Activated CD8-positive, alpha-beta memory T cell treated with anti-CD3 and anti-CD28 coated beads for 4 hours (primary cell): ENCODE results near the gene RNF126.
A peak's percentile ranks its signal among the peaks of the same experiment; 100 is the strongest.

Source experiments
- DNase-seq, 2 donors: peaks; one replicate each; pipeline ENCODE4 v3.0.0-alpha.2; 2020; ENCODE audit warnings: low read depth in 2 of 2

RNF126 gene

DNA sequence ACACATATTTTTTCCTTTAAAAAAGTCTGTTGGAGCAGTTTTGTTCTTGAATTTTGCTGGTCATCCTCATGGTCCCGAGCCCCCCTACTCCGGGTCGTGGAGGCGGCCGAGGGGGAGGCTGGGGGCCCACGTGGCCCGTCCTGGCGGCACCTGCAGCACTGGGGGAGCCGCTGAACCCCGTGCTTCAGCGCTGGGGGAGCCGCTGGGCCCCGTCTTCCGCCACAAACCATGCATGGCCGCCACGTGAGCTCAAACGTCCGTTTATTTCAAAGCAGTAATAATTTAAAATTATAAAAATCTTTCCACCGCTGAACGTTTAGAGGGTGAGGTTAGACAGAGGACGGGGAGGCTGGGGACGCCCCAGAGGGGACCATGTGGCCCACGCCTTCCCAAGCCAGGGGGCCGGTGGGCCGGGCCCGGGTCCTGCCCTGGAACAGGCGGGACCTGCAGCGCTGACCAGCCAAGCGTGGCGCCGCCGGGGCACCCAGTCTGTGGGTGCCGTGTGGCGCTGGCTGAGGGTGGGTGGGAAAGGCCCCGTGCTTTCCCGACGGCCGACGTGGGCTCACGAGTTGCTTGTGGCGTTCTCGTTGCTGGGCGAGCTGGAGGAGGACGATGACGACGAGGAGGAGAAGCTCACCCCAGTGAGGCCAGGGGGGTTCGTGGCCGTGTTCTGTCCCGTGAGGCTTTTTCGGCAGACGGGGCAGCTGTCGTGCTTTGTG lies 15.3 kb downstream of the RNF126 start:
- no peak for DNase-seq

- DNase-seq: no peak
Measured at GRCh38 chr19:646779-647565, 16.0 kb downstream of the RNF126 start.

DNA sequence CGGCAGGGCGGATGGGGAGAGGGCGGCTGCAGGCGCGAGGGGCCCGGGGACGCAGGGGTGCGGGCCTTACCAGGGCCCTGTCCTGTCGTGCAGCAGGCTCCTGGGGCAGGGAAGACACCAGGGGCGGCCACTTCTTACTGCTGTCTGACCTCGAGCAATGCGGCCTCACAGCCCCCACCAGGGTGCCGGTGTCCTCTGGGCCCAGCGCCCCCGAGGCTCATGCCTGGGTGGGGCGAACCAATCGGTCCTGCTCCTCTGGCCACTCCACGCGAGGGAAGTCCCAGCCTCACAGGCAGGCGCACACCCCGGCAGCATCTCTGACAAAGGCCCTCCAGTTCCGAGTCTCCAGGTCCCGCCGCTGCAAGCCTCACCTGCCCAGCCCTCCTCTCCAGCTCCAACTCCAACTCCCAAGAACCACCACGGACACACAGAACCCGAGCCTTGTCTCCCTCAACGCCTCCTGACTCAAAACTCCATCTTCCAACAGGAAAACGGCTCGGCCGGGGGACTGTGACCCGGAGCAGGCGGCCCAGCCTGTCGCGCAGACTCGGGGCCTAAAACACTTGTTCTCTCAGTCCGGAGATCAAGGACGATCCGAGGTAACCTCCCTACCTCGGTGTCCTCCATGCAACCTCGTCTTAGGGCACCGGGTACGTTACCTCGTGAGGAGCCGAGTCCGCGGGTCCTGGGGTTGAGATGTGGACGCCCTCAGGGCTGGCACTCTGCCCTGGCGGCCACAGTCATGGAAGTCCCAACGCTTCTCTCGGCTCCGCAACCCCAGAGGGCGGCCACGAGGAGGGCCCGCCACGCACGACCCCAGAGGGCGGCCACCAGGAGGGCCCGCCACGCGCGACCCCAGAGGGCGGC lies 16.9 kb downstream of the RNF126 start:
- DNase-seq: no peak

DNA sequence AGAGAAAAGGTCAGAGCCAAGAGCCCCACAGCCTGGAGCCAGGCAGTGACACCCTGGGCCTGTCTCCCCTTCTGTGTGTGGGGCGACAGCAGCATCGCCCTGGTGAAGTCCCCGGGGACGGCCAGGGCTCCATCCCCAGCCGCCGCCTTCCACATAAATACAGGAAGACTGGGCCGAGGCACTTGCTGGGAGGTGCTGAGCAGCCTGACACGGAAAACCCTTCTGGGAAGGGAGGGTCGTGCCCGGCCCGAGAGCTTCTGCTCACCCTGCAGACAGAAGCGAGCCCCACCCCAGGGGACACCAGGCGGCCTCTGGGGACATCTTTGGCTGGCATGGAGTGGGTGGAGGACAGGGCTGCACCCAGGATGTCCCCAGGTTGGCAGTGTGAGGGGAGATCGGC lies 18.2 kb downstream of the RNF126 start:
- no peak for DNase-seq

- DNase-seq: no peak
Measured at GRCh38 chr19:644363-644762, 18.7 kb downstream of the RNF126 start.

- no peak for DNase-seq
Measured at GRCh38 chr19:643736-644135, 19.3 kb downstream of the RNF126 start.

DNA sequence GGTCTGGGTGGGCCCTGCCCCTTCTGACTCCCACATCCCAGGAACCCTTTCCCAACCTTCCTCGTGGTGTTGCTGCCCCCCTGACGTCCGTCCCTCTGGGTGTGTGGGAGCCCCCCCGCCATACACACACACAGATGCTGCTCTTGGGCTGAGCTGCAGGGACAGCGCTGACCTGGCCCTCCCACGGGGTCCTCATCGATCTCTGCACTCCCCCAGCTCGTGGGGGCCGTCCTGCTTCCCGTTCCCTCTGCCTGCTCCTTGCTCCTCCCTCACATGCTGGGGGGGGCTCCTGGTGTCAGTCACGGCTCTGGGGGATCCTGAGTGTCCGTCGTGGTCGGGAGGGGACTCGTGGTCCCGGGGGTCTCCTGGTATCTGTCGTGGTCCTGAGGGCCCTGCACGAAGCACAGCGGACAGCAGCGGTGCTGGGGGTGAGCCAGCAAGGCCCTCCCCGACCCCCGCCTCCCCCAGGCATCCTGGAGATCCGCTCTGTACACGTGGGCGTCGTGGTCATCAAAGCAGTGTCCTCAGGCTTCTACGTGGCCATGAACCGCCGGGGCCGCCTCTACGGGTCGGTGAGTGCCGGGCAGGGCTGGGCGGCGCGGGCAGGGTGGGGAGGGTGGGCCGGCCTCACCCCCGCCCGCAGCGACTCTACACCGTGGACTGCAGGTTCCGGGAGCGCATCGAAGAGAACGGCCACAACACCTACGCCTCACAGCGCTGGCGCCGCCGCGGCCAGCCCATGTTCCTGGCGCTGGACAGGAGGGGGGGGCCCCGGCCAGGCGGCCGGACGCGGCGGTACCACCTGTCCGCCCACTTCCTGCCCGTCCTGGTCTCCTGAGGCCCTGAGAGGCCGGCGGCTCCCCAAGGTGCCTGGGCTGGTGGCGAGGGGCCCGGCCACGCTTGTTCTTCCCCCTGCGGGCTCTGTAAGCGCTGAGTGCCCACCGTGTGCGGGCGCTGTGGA lies 20.0 kb downstream of the RNF126 start:
- no peak for DNase-seq

GRCh38 chr19:641702-642101 lies 21.3 kb downstream of the RNF126 start:
- DNase-seq: no peak

- DNase-seq: no peak
Measured at GRCh38 chr19:640606-641189, 22.3 kb downstream of the RNF126 start.

DNA sequence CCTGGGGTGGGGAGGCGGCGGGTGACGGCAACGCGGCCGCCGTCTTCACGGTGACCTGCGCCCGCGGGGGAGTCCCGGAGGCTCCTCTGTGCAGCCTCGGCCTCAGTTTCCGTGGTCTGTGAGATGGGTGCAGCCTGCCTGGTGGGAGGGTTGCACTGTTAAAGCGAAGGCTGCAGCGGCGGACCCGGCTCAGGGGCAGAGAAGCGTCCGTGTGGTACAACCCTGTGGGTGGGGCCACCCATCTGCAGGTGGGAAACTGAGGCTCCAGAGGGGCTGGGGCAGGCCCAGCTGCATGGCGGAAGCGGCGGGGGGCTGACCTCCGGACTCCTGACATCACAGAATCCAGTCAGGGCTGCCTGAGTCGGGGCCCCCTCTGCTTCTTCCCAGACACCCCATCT lies 22.9 kb downstream of the RNF126 start:
- DNase-seq: no peak

DNA sequence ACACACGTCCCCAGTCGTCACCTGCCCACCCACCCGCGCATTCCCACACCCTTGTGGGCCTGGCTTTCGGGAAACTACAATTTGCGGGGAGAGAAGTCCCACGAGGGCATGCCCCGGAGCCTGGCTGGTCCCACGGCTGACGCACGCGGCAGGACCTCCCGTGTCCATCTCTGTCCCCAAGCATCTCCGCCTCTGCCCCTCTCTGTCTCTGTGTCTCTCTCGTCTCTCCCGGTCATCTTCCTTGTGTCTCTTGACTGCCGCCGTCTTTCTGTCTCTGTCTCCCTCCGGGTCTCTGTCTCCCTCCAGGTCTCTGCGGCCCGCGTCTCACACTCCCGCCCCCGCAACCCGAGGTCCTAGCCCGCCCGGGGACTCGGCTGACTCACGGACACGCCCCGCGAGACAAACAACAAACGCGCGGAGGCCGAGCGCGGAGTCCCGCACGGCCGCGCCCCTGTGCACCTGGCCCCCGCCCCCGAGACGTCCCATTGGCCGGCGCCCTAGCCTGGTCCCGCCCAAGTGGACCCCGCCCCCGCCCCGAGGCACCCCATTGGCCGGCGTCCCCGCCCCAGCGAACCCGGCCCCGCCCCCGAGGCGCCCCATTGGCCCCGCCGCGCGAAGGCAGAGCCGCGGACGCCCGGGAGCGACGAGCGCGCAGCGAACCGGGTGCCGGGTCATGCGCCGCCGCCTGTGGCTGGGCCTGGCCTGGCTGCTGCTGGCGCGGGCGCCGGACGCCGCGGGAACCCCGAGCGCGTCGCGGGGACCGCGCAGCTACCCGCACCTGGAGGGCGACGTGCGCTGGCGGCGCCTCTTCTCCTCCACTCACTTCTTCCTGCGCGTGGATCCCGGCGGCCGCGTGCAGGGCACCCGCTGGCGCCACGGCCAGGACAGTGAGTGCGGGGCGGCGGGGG lies 23.5 kb downstream of the RNF126 start, which contains the start of gene FGF22:
FGF22 (plus strand) TSS at position 627 of the 908 bp plus-strand sequence; CDS start at position 674, 47 bp downstream.
- peak; percentile 90 to 92 for DNase-seq

DNA sequence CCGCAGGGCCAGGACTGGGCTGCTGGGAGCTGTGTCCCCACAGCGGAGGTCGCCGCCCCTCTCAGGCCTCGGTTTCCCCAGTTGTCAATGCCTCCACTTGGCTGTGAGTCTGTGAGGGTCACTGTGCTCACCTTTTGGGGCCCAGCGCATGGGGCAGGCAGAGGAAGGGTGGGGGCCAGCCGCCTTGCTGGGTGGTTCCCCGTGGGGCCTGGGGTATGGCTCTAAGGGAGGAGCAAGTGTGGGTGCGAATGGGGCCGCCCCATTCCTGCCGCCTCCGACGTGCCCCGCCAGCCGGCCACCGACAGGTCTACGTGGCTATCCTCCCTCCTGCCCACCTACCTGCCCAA lies 24.1 kb downstream of the RNF126 start:
- DNase-seq: no peak

GRCh38 chr19:634975-635652 lies 27.9 kb downstream of the RNF126 start:
- DNase-seq: no peak

- no peak for DNase-seq
Measured at GRCh38 chr19:633786-634639, 29.0 kb downstream of the RNF126 start.

DNA sequence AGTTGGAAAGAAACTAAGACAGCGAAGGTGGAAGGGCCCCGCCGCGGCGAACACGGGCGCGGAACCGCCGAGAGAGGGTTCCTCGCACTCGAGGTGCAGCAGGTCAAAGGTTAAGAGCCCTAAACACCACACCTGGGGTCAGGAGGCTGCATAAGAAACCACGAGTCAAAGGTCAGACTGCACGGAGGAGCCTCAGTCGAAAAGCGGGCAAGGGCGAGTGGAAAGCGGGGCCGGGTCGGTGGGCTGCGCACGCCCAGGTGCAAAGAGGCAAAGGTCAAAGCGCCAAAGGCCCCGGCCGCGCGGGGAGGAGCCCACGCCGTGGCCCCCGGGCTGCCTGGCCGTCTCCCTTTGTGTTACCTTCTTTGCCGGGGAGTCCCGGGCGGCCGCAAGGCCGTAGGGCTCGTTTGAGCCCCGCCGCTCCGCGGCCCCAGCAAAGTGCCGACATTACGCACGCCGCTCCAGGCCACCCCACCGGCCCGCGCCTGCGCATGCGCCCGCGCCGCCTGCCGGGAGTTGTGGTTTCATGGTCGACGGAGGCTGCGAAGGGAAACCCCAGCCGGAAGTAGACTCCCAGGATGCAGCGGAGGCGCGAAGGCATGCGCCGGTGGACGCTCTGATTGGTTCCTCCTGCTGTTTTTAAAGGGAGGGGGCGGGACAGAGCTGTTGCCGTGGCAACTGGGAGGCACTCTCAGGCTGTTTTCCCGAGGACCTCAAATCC lies 29.8 kb downstream of the RNF126 start, which contains the start of gene POLRMT:
POLRMT (minus strand) TSS at position 470 of the 718 bp plus-strand sequence; CDS start at position 445, 25 bp downstream.
- peak; percentile 93 to 95 for DNase-seq

- no peak for DNase-seq
Measured at GRCh38 chr19:632579-633067, 30.4 kb downstream of the RNF126 start.
